GM21515 (cell line): ENCODE results near the gene SPPL2A.

Experiments
- ATAC-seq: cut with Tn5 transposase; IDR thresholded peaks from one replicate; pipeline ENCODE4 v1.9.1; 2021; ENCODE audit not compliant: unreplicated experiment

The SPPL2A gene

DNA sequence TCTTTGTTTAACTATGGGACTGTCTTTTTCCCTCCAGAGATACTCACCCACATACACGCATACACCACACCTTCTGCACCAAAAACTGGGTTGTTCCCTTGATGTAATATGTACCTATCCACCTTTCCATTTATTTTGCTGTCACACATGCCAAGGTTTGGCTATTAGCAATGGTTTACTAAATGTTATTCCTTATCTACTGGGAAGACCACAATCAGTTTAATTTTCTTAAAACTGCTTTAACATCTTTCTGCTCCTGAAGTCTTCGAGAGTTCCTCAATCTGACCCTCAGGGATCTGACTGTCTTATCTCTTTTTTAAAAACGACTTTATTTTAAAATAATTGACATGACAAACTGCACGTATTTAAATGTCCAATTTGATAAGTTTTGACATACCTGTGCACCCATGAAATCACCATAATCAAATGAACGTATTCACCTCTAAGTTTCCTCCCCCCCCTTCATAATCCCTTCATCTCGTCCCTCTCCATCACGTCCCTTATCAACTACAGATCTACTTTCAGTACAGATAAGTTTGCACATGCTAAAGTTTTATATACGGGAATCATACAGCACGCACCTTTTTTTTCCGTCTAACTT is 78.1 kb downstream of the SPPL2A start:
- peak; percentile 18 for ATAC-seq

DNA sequence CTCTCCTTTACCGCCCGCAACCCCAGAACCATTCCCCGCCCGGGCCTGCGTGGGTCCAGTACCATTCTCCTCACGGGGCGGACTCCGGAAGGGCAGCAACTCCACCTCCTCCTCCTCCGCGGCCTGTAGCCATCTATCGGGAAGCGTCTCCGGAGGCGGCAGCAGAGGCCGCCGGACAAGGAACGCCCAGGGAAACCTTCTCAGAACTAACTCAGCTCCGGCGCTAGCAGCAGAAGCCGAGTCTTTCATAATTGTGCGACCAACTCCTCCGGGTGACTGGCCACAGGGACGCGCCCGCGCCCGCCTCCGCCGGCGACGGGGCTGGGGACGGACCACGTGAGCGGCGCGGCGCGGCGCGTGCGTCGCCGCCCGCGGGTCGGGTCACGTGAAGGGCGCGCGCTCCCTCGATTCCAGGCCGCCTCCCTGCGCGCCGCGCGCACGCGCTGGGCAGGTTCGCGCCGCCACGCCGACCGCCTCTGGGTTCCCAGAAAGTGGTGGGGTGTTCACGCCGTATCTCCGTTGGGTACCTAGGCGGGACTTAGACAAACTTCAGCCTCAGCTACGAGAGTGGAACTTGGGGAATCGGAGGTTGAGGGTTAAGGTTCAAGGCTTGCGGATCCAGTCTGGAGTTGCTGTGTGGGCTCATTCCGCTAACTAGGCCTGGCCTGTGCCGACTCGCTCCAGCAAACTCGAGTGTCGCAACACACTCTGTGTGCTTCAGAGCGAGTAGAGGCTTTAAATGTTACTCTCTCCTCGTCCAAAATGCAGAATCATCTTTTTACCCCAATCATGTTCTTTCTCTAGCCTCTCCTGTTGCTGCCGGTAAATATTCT is 78.8 kb downstream of the SPPL2A start, which contains the start of gene TRPM7:
TRPM7 (minus strand) TSS at position 329 of the 833 bp plus-strand sequence; CDS start at position 65, 264 bp downstream.
- ATAC-seq: peak; percentile 71

DNA sequence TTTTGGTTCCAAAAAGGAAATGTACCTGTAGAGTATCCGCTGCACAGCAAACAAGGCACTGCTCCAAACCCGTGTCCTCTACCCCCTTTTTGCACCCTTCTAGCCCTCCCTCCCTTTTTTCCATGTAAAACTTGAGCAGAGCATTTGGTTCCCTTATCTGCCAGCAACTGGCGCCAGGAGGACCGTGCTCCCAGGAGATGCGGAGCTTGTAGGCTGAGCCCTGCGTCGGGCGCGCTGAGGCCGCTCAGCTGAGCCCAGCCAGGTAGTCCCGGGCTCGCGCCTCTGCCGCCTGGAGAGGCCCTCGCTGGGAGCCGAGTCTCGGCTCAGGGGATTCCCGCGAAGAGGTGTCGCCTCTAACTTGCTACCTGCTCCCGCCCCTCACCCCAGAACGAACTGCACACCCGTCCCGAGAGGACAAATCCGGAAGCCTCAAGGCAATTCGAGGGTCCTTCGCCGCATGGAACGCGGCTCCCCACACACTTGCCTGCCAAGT is 79.5 kb downstream of the SPPL2A start:
- ATAC-seq: peak; percentile 51

DNA sequence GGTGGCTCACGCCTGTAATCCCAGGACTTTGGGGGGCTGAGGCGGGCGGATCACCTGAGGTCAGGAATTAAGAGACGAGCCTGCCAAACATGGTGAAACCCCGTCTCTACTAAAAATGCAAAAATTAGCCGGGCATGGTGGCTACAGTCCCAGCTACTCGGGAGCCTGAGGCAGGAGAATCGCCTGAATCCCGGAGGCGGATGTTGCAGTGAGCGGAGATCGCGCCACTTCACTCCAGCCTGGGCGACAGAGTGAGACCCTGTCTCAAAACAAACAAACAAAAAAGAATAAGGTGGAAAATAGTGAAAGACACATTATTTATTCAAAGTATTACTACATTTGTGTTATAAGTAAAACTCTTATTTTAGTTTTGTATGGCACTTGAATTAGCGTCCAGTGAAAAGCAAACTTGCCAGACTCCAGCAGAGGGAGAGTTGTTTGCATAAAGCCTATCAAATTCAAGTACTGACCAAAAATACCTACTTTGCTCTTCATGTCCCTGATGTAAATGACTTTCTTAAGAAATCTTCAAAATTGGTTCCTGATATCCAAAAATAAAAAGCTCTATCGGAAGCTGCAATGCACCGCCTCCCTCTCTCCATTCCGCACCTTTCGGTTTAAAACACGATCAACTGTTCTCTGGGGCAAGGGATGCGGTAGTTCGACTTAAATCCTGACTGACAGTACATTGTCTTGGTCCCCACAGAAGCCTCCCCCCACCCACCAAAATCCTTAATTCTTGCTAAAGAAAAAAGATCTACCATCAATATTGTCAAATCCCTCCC is 80.1 kb downstream of the SPPL2A start:
- ATAC-seq: no peak

DNA sequence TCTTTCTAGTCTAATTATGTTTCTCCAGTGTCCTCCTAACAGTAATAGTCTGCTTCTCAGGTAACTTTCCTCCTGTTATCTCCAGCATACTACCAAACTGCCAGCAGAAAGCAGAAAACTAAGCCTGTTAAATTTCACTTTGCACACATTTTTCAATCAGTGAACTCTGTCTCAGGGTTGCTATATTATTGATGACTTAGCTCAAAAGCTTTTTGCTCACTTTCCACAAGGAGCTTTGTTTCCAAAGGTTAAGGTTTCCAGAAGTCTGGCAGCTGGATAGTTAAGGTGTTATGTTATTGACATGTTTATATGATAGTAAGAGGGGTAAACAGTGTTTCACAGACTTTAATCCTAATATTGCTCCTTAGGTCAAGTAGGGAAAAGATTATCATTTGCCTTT is 84.0 kb downstream of the SPPL2A start:
- ATAC-seq: no peak

DNA sequence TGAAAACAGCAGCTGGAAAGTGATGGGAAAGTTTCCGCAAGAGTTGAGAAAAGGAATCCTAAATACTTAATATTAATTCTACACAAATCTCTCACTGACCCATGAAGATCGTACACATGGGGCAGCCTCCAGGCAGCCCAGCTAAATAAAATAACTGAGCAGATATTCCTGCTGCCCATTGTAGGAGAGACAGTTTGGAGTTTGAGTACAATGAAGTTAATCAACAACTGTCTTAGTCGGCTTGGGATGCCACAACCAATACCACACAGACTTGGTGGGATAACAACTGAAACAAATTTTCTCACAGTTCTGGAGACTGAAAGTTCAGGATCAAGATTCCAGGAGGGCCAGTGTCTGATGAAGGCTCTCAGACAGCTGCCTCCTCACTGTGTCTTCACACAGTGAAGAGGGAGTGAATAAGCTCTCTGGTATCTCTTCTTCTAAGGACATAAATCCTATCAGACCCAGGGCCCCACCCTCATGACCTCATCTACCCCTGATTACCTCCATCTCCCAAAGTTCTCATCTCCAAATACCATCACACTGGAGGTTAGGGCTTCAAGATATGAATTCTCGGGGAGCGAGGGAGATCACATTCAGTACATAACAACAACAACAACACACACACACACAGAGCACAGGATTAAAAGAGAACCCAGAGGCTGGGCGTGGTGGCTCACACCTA is 88.6 kb downstream of the SPPL2A start:
- ATAC-seq: no peak

DNA sequence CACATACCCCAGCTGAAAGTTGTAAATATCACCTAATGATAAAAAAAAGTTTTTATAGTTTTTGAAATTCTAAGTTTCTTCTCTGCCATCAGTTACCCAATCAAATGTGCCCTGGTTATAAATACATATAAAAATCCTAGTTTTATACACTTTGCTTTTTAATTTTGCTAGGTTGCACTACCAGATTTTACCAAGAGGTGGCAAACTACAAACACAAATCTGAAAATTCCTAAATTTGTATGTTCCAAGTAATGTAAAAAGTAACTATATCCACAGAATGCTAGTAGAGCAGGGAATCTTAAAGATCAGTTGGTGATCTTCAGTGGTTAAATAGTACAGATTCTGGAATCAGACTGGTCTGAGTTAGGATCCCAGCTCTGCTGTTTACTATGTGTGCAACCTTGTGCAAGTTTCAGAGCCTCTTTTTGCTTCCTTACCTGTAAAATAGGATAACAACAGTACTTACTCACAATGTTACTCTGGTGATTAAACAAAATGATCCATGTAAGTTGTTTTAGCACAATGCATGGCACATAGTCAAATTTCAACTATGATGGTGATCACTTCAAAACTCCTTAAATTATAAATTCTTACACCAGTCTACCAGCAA is 89.9 kb downstream of the SPPL2A start:
- no peak for ATAC-seq

DNA sequence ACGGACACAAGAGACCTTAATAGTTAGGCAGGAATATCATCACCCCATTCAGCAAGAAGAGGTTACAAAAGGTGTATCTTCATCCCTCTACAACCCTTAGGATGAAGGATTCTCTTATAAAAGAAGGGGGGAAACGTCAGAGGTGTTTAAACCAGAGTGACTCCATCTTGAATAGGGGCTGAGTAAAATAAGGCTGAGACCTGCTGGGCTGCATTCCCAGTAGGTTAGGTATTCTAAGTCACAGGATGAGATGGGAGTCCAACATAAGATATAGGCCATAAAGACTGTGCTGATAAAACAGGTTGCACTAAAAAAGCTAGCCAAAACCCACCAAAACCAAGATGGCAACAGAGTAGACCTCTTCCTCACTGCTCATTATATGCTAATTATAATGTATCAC is 95.4 kb downstream of the SPPL2A start:
- no peak for ATAC-seq

DNA sequence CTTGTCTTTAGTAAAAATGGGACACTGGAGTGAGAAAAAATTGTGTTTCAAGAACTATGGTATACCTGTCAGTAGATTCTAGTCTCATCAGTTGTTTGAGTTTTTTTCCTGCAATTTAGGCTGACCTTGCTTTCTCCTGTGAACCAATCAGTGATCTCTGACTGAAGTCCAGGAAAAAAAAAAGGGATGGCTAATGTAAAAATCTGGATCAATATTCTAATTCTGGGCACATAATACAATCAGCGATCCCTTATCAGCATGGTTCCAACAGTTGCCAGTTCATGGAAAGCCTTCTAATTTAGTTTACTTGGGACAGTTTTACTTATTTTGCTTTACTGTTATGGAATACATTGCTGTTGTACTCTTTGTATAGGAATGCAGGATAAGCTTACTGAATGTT is 95.9 kb downstream of the SPPL2A start:
- no peak for ATAC-seq

DNA sequence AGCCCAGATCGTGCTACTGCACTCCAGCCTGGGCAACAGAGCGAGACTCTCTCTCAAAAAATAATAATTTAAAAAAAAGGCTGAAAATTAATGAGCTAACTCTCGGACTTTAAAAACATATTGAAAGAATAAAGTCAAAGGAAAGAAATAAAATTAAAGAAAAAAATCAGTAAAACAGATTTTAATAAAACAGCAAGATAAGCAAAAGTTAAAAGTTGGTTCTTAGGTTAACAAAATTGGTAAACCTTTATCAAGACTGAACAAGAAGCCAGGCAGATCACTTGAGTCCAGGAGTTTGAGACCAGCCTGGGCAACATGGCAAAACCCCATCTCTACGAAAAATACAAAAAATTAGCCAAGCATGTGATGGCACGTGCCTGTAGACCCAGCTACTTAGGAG is 99.6 kb downstream of the SPPL2A start:
- ATAC-seq: no peak

DNA sequence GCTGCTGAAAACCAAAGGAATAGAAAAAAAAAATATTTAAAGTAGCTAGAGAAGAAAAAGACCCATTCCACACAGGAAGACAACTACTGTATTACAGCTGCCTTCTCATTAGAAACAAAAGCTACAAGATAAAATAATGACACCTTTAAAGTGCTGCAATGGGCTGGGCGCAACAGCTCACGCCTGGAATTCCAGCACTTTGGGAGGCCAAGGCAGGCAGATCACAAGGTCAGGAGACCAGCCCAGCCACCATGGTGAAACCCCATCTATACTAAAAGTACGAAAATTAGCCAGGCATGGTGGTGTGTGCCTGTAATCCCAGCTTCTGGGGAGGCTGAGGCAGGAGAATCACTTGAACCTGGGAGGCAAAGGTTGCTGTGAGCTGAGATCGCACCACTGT is 110.0 kb downstream of the SPPL2A start:
- ATAC-seq: no peak

DNA sequence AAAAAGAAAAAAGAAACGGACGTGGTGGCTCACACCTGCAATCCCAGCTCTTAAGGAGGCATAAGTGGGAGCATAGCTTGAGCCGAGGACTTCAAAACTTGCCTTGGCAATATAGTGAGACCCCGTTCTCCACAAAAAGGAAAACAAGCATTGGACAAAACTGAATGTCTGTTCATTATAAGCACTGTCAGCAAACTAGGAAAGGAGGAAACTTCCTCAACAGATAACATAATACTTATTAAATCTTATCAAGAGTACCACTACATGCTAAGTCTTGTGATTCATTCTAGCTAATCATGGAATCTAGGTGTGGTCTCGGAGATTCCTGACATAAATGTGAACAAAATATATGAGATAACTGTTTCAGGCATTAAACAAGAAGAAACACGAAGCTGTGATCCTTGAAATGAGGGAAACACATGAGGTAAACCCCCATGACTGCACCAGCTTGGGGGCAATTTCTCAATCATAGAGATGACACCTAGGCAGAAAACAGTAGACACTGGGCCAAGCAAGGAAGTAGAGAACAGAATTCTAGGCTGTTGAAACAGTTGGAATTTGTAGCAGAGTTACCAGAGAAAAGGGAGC is 112.3 kb downstream of the SPPL2A start:
- no peak for ATAC-seq

DNA sequence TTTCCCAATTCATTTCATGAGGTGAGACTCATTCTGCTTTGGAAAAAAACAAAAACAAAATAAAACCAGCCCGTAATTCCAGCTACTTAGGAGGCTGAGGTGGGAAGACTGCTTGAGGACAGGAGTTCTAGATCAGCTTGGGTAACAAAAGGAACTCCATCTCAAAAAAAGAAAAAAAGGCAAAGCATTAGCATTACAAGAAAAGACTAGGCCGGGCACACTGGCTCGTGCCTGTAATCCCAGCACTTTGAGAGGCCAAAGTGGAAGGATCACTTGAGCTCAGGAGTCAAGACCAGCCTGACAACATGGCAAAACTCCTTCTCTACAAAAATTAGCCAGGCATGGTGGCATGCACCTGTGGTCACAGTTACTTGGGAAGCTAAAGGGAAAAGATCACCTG is 112.8 kb downstream of the SPPL2A start:
- ATAC-seq: no peak
